Heart right ventricle (tissue), 16 donors: ENCODE data around the gene HDAC11. TPM values are rescaled to one million over a fixed set of nuclear protein-coding genes. Genes with fewer than 3 reads are reported as not detected.

Source experiments
- ATAC-seq, 8 donors: fragments of 200-7000 bp; cut with Tn5 transposase; one replicate each; pipeline ENCODE4 v1.9.1; 2020; ENCODE audit warnings: mild to moderate bottlenecking in 8 of 8, moderate library complexity in 8 of 8, moderate number of reproducible peaks in 1 of 8
- DNase-seq, 2 donors: peaks; one replicate each; pipeline ENCODE4 v3.0.0-alpha.2; 2020
- H3K27ac ChIP-seq, 10 donors: fragments of 200-600 bp; sonication (generic) in 2 of 10; one replicate each; pipeline versions ENCODE4 v1.5.0 to v1.8.0; 2020 to 2022; ENCODE audit warnings: mild to moderate bottlenecking in 3 of 10
- H3K27me3 ChIP-seq, 7 donors: fragments of 200-600 bp; one replicate each; pipeline ENCODE4 v1.8.0; 2021 to 2022; ENCODE audit warnings: mild to moderate bottlenecking in 2 of 7
- H3K36me3 ChIP-seq, 9 donors: fragments of 200-600 bp; sonication (generic) in 1 of 9; one replicate each; pipeline versions ENCODE4 v1.5.0 to v1.8.0; 2020 to 2022; ENCODE audit warnings: mild to moderate bottlenecking in 2 of 9
- H3K4me1 ChIP-seq, 9 donors: fragments of 200-600 bp; sonication (generic) in 1 of 9; one replicate each; pipeline versions ENCODE4 v1.5.0 to v1.8.0; 2020 to 2022; ENCODE audit warnings: mild to moderate bottlenecking in 4 of 9
- H3K4me3 ChIP-seq, 10 donors: fragments of 200-600 bp; sonication (generic) in 2 of 10; one replicate each; pipeline versions ENCODE4 v1.5.0 to v1.8.0; 2020 to 2022; ENCODE audit warnings: mild to moderate bottlenecking in 7 of 10, moderate library complexity in 2 of 10
- H3K9me3 ChIP-seq, 11 donors: fragments of 200-600 bp in 10 of 11; sonication (generic) in 2 of 11; one replicate each; pipeline versions ENCODE4 v1.5.0 to v1.8.0; 2013 to 2022; ENCODE audit warnings: mild to moderate bottlenecking in 2 of 11, control low read depth in 1 of 11, moderate library complexity in 1 of 11
- CTCF ChIP-seq, 9 donors: fragments of 200-600 bp; sonication (generic) in 2 of 9; IDR thresholded peaks; one replicate each; pipeline versions ENCODE4 v1.5.0 to v1.8.0; 2021 to 2022; ENCODE audit warnings: antibody characterized with exemption in 9 of 9, mild to moderate bottlenecking in 5 of 9, moderate library complexity in 1 of 9
- WGBS, 2 donors: extraction: QIAGEN DNeasy Blood & Tissue Kit; methylation state at CpG; one replicate each; pipeline ENCODE4 v1.1.7; 2013; ENCODE audit warnings: inconsistent platforms in 1 of 2; 5-methylcytosine and 5-hydroxymethylcytosine counted together
- intact Hi-C, 10 donors: fragments of 100-400 bp; cut with DNase I; formaldehyde crosslinking; loops; one replicate each; pipeline versions ENCODE4 v1.11.1 to v1.14.2; 2022
- polyA plus RNA-seq, 2 donors: library from polyadenylated mRNA; stranded (reverse); fragments of 200-250 nt; gene quantifications; one replicate each; pipeline ENCODE4 v1.2.3, GENCODE V29; 2013
- total RNA-seq, 10 donors: library from RNA; stranded (reverse); fragmentation: NEBNext Ultra II Directional in 3 of 10; extraction: Animal tissue kit (Norgen Biotek cat#: 25700) in 3 of 10; gene quantifications; one replicate each; pipeline versions ENCODE4 v1.2.1 to v1.2.4, GENCODE V29; 2021 to 2023
- donor health status: Arrhythmogenic right ventricular cardiomyopathy.
- donor health status: ischemic (EF 13 %, LVEDD 7.1; RV severe dilation, severe dysfunction).
- donor health status: healthy with polysubstance abuse.
- donor health status: DM: no; HTN: yes; CAD: no.
- donor health status: DM: no; HTN: no; CAD: no.
- donor health status: ischemic (EF 25% LVEDD 6.9; RV normal size, moderate dysfunction).
- donor health status: ischemic (EF 25% LVEDD 5.7; RV mildly dilated, moderate dysfunction).
- donor health status: healthy.
- donor health status: DM: yes; HTN: yes; CAD: no.
- donor health status: Ischemic cardiomyopathy.
- donor health status: ischemic (EF 35%, LVEDD 5.7; RV mildly dilated, moderate dysfunction).
- donor health status: nonischemic (EF 11% LVEDD 7.7; RV severe dilation, severe dysfunction).
- donor health status: DM: yes; HTN: yes; CAD: no.
- donor health status: PGD.
- donor health status: ischemic (EF 29% LVEDD 5.4; RV normal size, mild dysfunction).
- donor health status: nonischemic (EF 23%, LVEDD 6.1; RV moderate dilation, normal function).

The HDAC11 gene
- total and polyA plus RNA-seq, 12 donors = 15.9 to 46.0 (median 33.3) TPM

- H3K27ac ChIP-seq = no peak overlapping the region
- H3K4me3 ChIP-seq = no peak overlapping the region
- DNase-seq (no peak), ATAC-seq (no peak)
- H3K36me3 ChIP-seq = peaks cover 0 to 27% (median 0%) of the 10 kb centered on the region in 9 donors
- no peak for TF ChIP-seq CTCF (IDR thresholded peaks at IDR 0.05)
- WGBS, 2 donors = 82 to 92% methylated on average over 15 of the region's 15 CpGs
- H3K27me3 ChIP-seq = no peaks in the 10 kb centered on the region
- peaks cover 3 to 20% (median 9%) of the 10 kb centered on the region in 9 donors for H3K4me1 ChIP-seq
- intact Hi-C loops = no loop called here
- peaks cover 0 to 18% (median 0%) of the 10 kb centered on the region in 11 donors for H3K9me3 ChIP-seq
Observed at GRCh38 chr3:13493867-13494441, 13.8 kb downstream of the HDAC11 start.

- peak in 8 of 9 donors; percentile 10 to 54 (median 46) for TF ChIP-seq CTCF (IDR thresholded peaks at IDR 0.05)
- intact Hi-C loops = loop anchor here in 1 of 10 donors (1.0 kb wide), 1 partner anchor 44 kb away; no protein-coding TSS in a partner anchor
Observed at GRCh38 chr3:13494463-13495350, 14.6 kb downstream of the HDAC11 start.

GRCh38 chr3:13495351-13495813, 15.3 kb downstream of the HDAC11 start:
- DNase-seq = no peak

More at GRCh38 chr3:13494463-13495350, 14.6 kb downstream of the HDAC11 start:
- H3K36me3 ChIP-seq = peaks cover 0 to 27% (median 0%) of the 10 kb centered on the region in 9 donors
- H3K4me3 ChIP-seq = no peak overlapping the region
- no peak overlapping the region for H3K27ac ChIP-seq
- peaks cover 0 to 11% (median 0%) of the 10 kb centered on the region in 11 donors for H3K9me3 ChIP-seq
- H3K27me3 ChIP-seq = no peaks in the 10 kb centered on the region
- ATAC-seq = peak in 5 of 8 donors; percentile 11 to 30 (median 18)
- no peak for DNase-seq
- H3K4me1 ChIP-seq = peaks cover 3 to 20% (median 9%) of the 10 kb centered on the region in 9 donors
- 68 to 69% methylated on average over 11 of the region's 11 CpGs for WGBS, 2 donors

More at GRCh38 chr3:13495351-13495813, 15.3 kb downstream of the HDAC11 start:
- H3K27me3 ChIP-seq = no peaks in the 10 kb centered on the region
- WGBS, 2 donors = 92 to 97% methylated on average over 3 of the region's 3 CpGs
- H3K4me1 ChIP-seq = peaks cover 3 to 20% (median 9%) of the 10 kb centered on the region in 9 donors
- no peak overlapping the region for H3K4me3 ChIP-seq
- TF ChIP-seq CTCF (IDR thresholded peaks at IDR 0.05) = no peak
- no peak overlapping the region for H3K27ac ChIP-seq
- peaks cover 0 to 24% (median 0%) of the 10 kb centered on the region in 9 donors for H3K36me3 ChIP-seq
- intact Hi-C loops = loop anchor here in 1 of 10 donors (1.0 kb wide), 1 partner anchor 43 kb away; no protein-coding TSS in a partner anchor
- H3K9me3 ChIP-seq = peaks cover 0 to 4% (median 0%) of the 10 kb centered on the region in 11 donors
- ATAC-seq = no peak
